B cell (primary cell): Measurements from ENCODE around the gene SPON2. TPM values are rescaled to one million over a fixed set of nuclear protein-coding genes. Genes with fewer than 3 reads are reported as not detected.
A peak's percentile ranks its signal among the peaks of the same experiment; 100 is the strongest.

Experiments
- ATAC-seq: fragments of 200-7000 bp; cut with Tn5 transposase; one replicate; pipeline ENCODE4 v1.10.0; 2021; ENCODE audit warnings: low read depth, mild to moderate bottlenecking, moderate number of reproducible peaks, moderate library complexity
- CTCF ChIA-PET: fragments of 350-600 bp; sonication (Branson Sonifier 250); formaldehyde crosslinking; loops from one replicate; lab custom pipeline; 2021; ENCODE audit warnings: antibody characterized with exemption, inconsistent platforms; lab: Charles Lee
- POLR2A ChIA-PET: fragments of 350-600 bp; sonication (Branson Sonifier 250); formaldehyde crosslinking; loops from one replicate; lab custom pipeline; 2021; ENCODE audit warnings: antibody characterized with exemption; lab: Charles Lee
- DNase-seq: peaks from one replicate; pipeline ENCODE4 v3.0.0; 2013
- H2AFZ ChIP-seq: 2 replicates; pipeline ENCODE4 v1.6.1; 2012; ENCODE audit warnings: mild to moderate bottlenecking, low read depth, low read length; ENCODE audit not compliant: insufficient read depth, poor library complexity, severe bottlenecking
- H3K27ac ChIP-seq, 2 donors: 1 replicate in 1 of 2; 2 replicates in 1 of 2; pipeline ENCODE4 v1.5.1; 2012 to 2013; ENCODE audit warnings: low read length in 2 of 2, mild to moderate bottlenecking in 2 of 2, moderate library complexity in 1 of 2
- H3K27me3 ChIP-seq, 4 experiments: fragments of 200-600 bp in 1 of 4; sonication (generic) in 1 of 4; replicated peaks in 1 of 4; 1 replicate in 2 of 4; 2 replicates in 2 of 4; pipeline versions ENCODE4 v1.6.1 to v1.7.0; 2013 to 2016; ENCODE audit warnings: low read length in 3 of 4, mild to moderate bottlenecking in 2 of 4, mixed read lengths in 1 of 4, moderate library complexity in 1 of 4; ENCODE audit not compliant: insufficient read depth in 4 of 4, control insufficient read depth in 3 of 4; ENCODE audit errors: control extremely low read depth in 1 of 4
- H3K36me3 ChIP-seq, 2 experiments: replicated peaks in 1 of 2; 1 replicate in 1 of 2; 2 replicates in 1 of 2; pipeline versions ENCODE4 v1.6.1 to v1.7.1; 2013; ENCODE audit warnings: low read length in 1 of 2; ENCODE audit not compliant: insufficient read depth in 2 of 2, control insufficient read depth in 1 of 2; ENCODE audit errors: control extremely low read depth in 1 of 2, extremely low read depth in 1 of 2
- H3K4me1 ChIP-seq, 2 donors: fragments of 200-600 bp in 1 of 2; sonication (generic) in 1 of 2; 1 replicate in 1 of 2; 2 replicates in 1 of 2; pipeline versions ENCODE4 v1.5.1 to v1.6.1; 2013 to 2017; ENCODE audit warnings: low read length in 2 of 2; ENCODE audit not compliant: control insufficient read depth in 2 of 2, insufficient read depth in 2 of 2
- H3K4me2 ChIP-seq: replicated peaks from 2 replicates; pipeline ENCODE3; 2012; ENCODE audit warnings: mild to moderate bottlenecking, low read depth, low read length; ENCODE audit not compliant: poor library complexity, severe bottlenecking
- H3K4me3 ChIP-seq, 5 experiments: fragments of 200-600 bp in 1 of 5; sonication (generic) in 1 of 5; 1 replicate in 3 of 5; 2 replicates in 2 of 5; pipeline versions ENCODE4 v1.5.1 to v1.7.0; 2011 to 2016; ENCODE audit warnings: low read length in 4 of 5, mild to moderate bottlenecking in 4 of 5, low read depth in 2 of 5, control low read depth in 1 of 5, moderate library complexity in 1 of 5; ENCODE audit not compliant: insufficient read depth in 1 of 5; ENCODE audit errors: control extremely low read depth in 1 of 5, extremely low read depth in 1 of 5
- H3K79me2 ChIP-seq: fragments of 200-600 bp; sonication (generic); one replicate; pipeline ENCODE4 v1.6.0; 2016; ENCODE audit warnings: low read length; ENCODE audit not compliant: control insufficient read depth, insufficient read depth
- H3K9ac ChIP-seq: fragments of 200-600 bp; sonication (generic); 2 replicates; pipeline ENCODE4 v1.6.1; 2017; ENCODE audit warnings: mild to moderate bottlenecking, low read length, moderate library complexity
- H3K9me3 ChIP-seq, 3 donors: one replicate each; pipeline versions ENCODE4 v1.6.1 to v1.7.1; 2013; ENCODE audit warnings: low read length in 2 of 3; ENCODE audit not compliant: control insufficient read depth in 2 of 3, insufficient read depth in 1 of 3; ENCODE audit errors: control extremely low read depth in 1 of 3
- H4K20me1 ChIP-seq: 2 replicates; pipeline ENCODE4 v1.6.0; 2012; ENCODE audit warnings: mild to moderate bottlenecking, low read length; ENCODE audit not compliant: insufficient read depth, control insufficient read depth, poor library complexity, severe bottlenecking
- H3K27ac Mint-ChIP-seq: one replicate; pipeline ENCODE4 v1.8.0; 2021; ENCODE audit warnings: mixed read lengths
- H3K27me3 Mint-ChIP-seq: one replicate; pipeline ENCODE4 v1.8.0; 2021; ENCODE audit warnings: mixed read lengths
- H3K4me1 Mint-ChIP-seq: one replicate; pipeline ENCODE4 v1.8.0; 2021; ENCODE audit warnings: mixed read lengths
- H3K4me3 Mint-ChIP-seq: one replicate; pipeline ENCODE4 v1.8.0; 2021; ENCODE audit warnings: mixed read lengths
- H3K9me3 Mint-ChIP-seq: one replicate; pipeline ENCODE4 v1.8.0; 2022; ENCODE audit warnings: mixed read lengths; ENCODE audit not compliant: insufficient read depth
- EZH2 ChIP-seq: IDR thresholded peaks from 2 replicates; pipeline ENCODE4 v1.6.1; 2012; ENCODE audit warnings: borderline replicate concordance, low read depth, mild to moderate bottlenecking, moderate library complexity, low read length; ENCODE audit not compliant: insufficient read depth, poor library complexity, severe bottlenecking
- WGBS: methylation state at CpG from one replicate; pipeline ENCODE4 v1.1.5; 2013; ENCODE audit warnings: missing lambda C conversion rate; ENCODE audit not compliant: insufficient coverage; 5-methylcytosine and 5-hydroxymethylcytosine counted together
- intact Hi-C: fragments of 100-400 bp; cut with micrococcal nuclease; formaldehyde crosslinking; loops from one replicate; pipeline ENCODE4 v1.10.0; 2022
- polyA plus RNA-seq: library from polyadenylated mRNA; depleted of rRNA; stranded (reverse); fragments of >200 nt; gene quantifications from 2 replicates; pipeline ENCODE4 v1.2.3, GENCODE V29; 2012
- total RNA-seq, 2 donors: library from RNA; stranded (reverse); fragments of 120-200 nt in 1 of 2; gene quantifications; 1 replicate in 1 of 2; 2 replicates in 1 of 2; pipeline versions ENCODE4 v1.2.3 to v1.2.4, GENCODE V29; 2013 to 2022
- TF ChIP-seq, protein P1 (sequence below): fragments of 200-600 bp; IDR thresholded peaks from one replicate; pipeline ENCODE4 v1.8.0; 2022; ENCODE audit warnings: antibody characterized with exemption, mild to moderate bottlenecking

Gene SPON2
- total and polyA plus RNA-seq, 2 donors (not counting 1 experiment from before 2014, with no cell fraction given) = 3.8 to 5.1 TPM

- Histone ChIP-seq H3K36me3 (no peaks in the 10 kb centered on the region), H3K27me3 (no peaks in the 10 kb centered on the region), H3K79me2 (no peaks in the 10 kb centered on the region), H3K27ac (no peak overlapping the region), H3K9ac (no peak overlapping the region), H3K9me3 (peaks cover 0 to 14% (median 11%) of the 10 kb centered on the region in 3 donors), H3K4me1 (peaks cover 8 to 9% of the 10 kb centered on the region in 2 donors), H3K4me2 (no peak overlapping the region), H3K4me3 (no peak overlapping the region), H2AFZ (no peak overlapping the region), H4K20me1 (no peaks in the 10 kb centered on the region)
- peaks cover 1% of the 10 kb centered on the region for H3K4me1 Mint-ChIP-seq
- peaks cover 22% of the 10 kb centered on the region for H3K27me3 Mint-ChIP-seq
- no peak for TF ChIP-seq EZH2
- TF ChIP-seq, protein P1, sequence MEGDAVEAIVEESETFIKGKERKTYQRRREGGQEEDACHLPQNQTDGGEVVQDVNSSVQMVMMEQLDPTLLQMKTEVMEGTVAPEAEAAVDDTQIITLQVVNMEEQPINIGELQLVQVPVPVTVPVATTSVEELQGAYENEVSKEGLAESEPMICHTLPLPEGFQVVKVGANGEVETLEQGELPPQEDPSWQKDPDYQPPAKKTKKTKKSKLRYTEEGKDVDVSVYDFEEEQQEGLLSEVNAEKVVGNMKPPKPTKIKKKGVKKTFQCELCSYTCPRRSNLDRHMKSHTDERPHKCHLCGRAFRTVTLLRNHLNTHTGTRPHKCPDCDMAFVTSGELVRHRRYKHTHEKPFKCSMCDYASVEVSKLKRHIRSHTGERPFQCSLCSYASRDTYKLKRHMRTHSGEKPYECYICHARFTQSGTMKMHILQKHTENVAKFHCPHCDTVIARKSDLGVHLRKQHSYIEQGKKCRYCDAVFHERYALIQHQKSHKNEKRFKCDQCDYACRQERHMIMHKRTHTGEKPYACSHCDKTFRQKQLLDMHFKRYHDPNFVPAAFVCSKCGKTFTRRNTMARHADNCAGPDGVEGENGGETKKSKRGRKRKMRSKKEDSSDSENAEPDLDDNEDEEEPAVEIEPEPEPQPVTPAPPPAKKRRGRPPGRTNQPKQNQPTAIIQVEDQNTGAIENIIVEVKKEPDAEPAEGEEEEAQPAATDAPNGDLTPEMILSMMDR = no peak
- no peak overlapping the region for H3K4me3 Mint-ChIP-seq
- POLR2A ChIA-PET = no interaction called here
- ATAC-seq = no peak
- peaks cover 3% of the 10 kb centered on the region for H3K9me3 Mint-ChIP-seq
- no peak overlapping the region for H3K27ac Mint-ChIP-seq
- WGBS = 87% methylated on average over 8 of the region's 8 CpGs
- intact Hi-C loops = no loop called here
- CTCF ChIA-PET = interaction anchor here (1.8 kb wide), 1 partner anchor 11 kb away, joined by 4 read pairs; no protein-coding TSS in a partner anchor
- DNase-seq = no peak
These were observed 16.3 kb downstream of the SPON2 start for GRCh38 chr4:1156069-1156468.

- H3K27me3 Mint-ChIP-seq = peaks cover 22% of the 10 kb centered on the region
- ChIA-PET POLR2A (no interaction called here), CTCF (interaction anchor here (1.8 kb wide), 1 partner anchor 12 kb away, joined by 4 read pairs; no protein-coding TSS in a partner anchor)
- 80% methylated on average over 1 of the region's 3 CpGs for WGBS
- peaks cover 8 to 9% of the 10 kb centered on the region in 2 donors for H3K4me1 ChIP-seq
- H3K4me3 ChIP-seq = no peak overlapping the region
- no peak overlapping the region for H3K4me3 Mint-ChIP-seq
- intact Hi-C loops = no loop called here
- peaks cover 0 to 21% (median 11%) of the 10 kb centered on the region in 3 donors for H3K9me3 ChIP-seq
- DNase-seq (no peak), ATAC-seq (no peak)
- H3K9me3 Mint-ChIP-seq = peaks cover 3% of the 10 kb centered on the region
- no peaks in the 10 kb centered on the region for H4K20me1 ChIP-seq
- H3K4me1 Mint-ChIP-seq = no peaks in the 10 kb centered on the region
- H2AFZ ChIP-seq = peak overlapping the region; percentile 9
- no peaks in the 10 kb centered on the region for H3K79me2 ChIP-seq
- H3K36me3 ChIP-seq = no peaks in the 10 kb centered on the region
- no peak overlapping the region for H3K9ac ChIP-seq
- no peak overlapping the region for H3K27ac ChIP-seq
- no peak overlapping the region for H3K27ac Mint-ChIP-seq
- no peak overlapping the region for H3K4me2 ChIP-seq
- no peaks in the 10 kb centered on the region for H3K27me3 ChIP-seq
- TF ChIP-seq, protein P1 = no peak
- no peak for TF ChIP-seq EZH2
These were observed 17.1 kb downstream of the SPON2 start for GRCh38 chr4:1155314-1155713.
